ENCODE data around the gene FUT8.

The FUT8 gene

DNA sequence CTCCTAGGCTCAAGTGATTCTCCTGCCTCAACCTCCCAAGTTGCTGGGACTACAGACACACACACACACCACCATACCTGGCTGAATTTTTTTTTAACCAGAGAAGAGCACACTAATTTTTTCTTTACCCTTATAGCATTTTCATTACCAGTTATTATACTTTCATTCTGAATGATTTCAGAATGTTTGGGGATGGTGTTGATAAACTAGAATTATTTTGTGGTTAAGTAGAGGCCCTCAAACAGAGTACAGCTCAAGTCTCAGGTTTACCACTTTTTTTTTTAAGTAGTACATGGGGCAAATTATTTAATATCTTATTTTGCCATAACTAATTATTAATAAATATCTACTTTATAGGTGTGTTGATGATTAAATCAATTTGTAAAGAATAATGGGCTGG is 86.6 kb downstream of the FUT8 start:
- no peak for DNase-seq

DNA sequence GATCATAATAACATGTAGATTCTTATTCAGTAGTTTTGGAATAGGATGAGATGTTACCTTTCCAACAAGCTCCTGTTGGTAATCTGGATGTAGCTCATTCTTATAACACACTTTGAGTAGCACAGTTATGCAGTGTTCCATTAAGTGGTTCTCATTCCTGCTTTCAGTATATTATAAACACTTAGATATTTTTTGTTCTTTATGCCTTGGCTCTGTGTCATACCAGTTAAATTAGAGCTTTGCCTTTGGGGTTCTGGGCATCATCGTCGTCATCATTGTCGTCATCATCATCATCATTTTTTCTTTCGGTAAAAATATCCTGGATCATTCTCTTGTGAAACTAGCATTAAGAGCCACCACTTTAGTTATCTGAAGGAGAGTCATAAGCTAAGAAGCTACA is 87.5 kb downstream of the FUT8 start:
- DNase-seq = no peak

DNA sequence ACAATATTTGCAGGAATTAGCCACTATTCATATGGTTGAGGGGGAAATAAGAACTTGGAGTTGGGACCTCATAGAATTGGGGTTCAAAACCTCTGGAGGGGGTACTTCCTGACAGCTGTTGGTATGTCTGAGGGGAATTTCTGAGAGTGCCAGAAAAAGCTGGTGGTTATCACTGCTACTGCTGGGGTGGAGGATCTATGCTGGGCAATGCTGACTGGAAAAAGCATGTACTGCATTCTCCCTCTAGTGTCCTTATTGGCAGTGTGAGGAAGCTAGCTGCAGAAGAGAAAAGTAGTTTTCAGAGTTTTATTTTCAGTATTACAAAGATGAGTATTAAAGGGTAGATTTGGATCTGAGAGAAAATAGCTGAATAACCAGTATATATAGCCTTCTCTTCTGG is 88.8 kb downstream of the FUT8 start:
- no peak for DNase-seq

DNA sequence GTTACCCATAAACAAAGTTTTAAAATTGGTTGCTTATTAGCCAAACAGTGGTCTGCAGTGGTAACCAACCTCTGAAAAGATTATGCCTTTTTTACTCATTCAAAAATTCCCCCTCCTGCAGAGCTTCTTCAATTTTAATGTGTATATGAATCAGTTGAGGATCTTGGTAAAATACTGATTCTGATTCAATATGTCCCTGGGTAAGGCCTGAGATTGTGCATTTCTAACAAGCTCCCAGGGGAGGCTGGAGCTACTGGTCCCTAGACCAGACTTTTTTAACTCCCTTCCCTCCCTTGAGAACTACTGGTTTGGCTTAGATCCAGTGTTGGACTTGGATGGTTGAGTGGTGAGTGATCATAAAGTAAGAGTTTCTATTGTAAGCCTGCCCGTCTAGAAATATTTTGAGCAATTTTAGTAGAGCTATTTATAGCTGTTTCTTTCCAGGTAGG is 90.2 kb downstream of the FUT8 start:
- no peak for DNase-seq

DNA sequence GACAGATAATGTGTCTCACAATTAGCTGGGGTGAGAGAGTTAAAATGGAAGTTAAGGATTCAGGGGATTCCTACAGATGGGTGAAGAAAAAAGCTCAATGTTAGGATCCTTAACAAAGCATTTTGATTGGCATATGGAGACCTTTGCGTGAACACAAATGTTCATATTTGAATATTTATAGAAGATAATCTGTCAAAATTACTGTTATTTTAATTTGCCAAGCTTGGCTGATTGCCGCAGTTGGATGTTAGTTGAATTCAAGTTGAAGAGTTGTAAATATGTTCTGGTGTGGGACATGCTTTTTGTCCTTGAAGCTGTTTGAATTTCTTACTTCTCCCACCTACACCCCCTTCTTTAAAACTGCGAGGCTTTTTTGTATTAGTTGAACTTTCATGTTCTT is 91.2 kb downstream of the FUT8 start:
- no peak for DNase-seq

DNA sequence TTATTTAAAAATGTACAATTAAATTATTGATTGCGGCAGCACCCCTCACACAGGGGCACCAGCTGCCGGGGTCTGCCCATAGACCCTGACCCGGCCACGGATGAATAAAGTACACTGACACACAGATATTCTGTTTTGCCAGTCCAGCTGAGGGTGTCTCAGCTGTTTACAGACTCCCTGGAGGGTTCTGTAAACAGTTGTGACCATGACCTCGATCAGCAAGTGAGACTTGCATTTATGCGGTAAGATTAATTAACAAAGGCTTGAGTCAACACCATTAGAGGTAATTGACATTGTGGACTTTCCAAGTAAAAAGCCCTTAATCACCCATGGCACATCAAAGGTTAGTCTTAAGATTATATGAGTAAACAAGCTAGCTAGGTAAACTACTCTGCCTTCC is 94.3 kb downstream of the FUT8 start:
- DNase-seq = no peak

DNA sequence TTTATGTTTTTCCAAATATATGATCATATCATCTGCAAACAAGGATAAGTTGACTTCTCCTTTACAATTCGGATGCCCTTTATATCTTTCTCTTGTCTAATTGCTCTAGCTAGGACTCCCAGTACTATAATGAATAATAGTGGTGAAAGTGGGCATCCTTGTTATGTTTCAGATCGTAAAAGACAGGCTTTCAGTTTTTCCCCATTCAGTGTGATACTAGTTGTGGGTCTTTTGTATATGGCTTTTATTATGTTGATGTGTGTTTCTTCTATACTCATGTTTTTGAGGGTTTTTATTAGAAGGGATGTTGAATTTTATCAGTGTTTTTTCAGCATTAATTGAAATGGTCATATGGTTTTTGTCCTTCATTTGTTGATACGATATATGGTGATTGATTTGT is 97.3 kb downstream of the FUT8 start:
- no peak for DNase-seq

DNA sequence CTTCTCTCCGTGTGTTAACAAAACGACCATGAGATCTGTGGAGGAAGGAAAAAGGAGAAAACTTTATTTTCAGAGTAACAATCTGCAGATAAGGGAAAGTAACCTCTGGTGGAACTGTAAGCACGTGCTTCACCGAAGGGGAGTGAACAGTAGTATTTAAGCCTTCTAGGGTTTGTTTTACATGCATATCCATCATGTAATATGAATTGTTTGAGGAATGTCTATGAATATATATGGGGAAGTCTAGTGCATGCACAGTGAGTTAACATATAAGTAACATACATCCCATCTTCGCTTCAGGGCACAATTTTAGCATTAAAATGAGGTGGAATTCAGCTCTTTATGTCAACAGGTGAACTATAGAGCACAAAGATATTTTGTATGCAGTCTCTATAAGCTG is 101.1 kb downstream of the FUT8 start:
- DNase-seq = no peak

DNA sequence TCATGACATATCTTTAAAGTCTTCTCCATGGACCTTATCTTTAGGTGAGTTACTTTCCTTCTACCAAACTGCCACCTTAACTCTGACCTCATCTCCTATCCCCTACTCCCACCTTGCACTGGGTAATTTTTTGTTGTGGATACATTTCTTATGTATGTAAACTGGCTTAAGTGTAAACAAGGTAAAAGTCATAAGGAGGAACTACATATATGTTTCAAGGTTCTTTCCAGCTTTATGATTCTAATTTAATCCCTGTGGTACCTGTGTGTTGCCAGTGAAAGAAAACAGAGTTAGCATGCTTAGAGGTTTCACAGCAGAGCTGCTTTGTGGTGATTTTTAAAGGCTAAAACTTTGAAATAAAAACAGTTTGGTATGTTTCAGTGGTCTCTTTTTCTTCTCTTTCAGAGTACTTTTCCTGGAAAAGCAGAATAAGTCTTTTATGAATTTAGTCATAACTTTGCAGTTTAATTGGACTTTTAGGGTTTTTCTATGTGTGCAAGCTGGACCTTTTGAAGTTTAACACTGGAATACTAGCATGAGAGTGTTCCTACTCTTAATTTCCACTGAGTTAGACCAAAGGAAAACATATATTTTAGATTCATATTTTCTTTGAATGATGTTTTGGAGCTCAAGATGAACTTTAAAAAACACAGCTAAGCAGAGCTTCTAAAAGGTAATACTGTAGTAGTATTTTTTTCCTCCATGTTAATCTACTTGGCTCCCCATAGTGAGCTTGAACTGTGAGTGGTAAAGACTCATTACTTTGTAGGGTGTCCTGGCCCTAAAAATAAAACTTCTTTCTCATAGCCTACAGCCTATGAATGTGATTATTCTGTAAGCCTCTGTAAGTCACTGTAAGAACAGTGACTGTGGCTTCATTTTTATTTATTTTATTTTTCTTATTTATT is 105.4 kb downstream of the FUT8 start:
- DNase-seq = no peak

DNA sequence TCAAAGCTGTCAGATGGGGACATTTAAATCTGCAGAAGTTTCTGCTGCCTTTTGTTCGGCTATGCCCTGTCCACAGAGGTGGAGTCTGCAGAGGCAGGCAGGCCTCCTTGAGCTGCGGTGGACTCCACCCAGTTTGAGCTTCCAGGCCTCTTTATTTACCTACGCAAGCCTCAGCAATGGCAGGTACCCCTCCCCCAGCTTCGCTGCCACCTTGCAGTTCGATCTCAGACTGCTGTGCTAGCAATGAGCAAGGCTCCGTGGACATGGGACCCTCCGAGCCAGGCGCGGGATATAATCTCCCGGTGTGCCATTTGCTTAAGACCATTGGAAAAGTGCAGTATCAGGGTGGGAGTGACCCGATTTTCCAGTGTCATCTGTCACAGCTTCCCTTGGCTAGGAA is 115.5 kb downstream of the FUT8 start:
- DNase-seq = no peak

DNA sequence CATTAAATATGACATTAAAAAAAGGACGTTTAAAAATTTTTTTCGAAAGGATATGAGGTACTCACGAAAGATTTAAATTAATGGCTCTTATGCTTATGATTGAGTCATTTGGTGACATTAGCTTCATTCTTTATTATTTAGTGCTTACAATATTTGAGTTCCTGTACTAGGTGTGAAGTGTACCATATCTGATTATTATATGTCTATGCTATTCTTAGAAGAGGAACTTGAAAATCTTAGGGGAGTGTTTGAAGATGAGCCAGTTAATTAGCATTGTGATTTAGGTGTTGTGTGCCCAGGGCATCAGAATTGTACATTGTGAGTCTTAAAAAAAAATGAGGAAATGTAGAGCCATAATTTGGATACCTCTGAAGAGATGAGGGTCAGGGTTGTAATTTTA is 118.6 kb downstream of the FUT8 start:
- DNase-seq = no peak

DNA sequence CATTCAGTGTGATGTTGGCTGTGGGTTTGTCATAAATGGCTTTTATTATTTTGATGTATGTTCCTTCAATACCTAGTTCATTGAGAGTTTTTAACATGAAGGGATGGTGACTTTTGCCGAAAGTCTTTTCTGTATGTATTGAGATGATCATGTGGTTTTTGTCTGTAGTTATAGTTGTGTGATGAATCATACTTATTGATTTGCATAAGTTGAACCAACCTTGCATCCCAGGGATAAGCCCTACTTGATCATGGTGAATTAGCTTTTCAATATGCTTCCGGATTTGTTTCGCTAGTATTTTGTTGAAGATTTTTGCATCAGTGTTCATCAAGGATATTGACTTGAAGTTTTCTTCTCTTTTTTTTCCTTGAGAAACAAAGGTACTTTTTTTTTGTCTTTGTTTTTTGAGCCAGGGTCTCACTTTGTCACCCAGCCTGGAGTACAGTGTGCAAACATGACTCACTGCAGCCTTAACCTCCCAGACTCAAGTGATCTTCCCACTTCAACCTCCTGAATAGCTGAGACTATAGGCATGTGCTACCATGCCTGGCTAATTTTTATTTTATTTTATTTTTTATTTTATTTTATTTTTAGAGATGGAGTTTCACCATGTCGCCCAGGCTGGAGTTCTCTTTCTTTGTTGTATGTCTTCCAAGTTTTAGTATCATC is 121.3 kb downstream of the FUT8 start:
- DNase-seq = peak; percentile 29

DNA sequence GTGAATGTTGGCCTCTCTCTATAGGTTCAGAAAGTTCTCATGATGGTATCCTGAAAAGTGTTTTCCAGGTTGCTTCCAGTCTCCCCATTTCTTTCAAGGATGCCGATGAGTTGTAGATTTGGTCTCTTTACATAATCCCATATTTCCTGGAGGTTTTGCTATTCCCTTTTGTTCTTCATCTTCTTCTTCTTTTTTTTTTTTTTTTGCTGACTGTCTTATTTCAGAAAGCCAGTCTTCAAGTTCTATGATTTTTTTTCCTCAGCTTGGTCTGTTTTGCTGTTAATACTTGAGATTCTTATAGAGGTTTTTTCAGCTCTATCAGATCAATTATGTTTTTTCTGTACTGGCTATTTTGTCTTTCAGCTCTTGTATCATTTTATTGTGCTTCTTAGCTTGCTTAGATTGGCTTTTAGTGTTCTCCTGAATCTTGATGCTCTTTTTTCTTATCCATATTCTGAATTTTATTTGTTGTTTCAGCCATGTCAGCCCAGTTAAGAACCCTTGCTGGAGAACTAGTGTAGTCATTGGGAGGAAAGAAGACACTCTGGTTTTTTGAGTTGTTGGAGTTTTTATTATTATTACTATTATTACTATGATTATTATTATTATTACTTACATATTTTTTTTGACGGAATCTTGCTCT is 124.4 kb downstream of the FUT8 start:
- DNase-seq = no peak

DNA sequence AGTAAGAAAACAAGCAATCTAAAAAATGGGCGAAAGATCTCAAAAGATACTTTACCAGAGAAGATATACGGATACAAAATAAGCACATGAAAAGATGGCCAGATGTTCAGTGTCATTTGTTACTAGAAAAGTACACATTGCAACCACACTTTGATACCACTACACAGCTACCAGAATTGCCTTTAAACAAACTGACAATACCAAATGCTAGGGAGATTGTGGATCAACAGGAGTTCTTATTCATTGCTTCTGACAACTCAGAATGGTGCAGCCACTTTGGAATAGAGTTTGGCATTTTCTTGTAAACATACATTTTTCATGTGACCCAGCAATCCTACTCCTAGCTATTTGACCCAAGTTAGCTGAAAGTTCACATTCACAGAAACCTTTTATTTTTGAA is 136.3 kb downstream of the FUT8 start:
- no peak for DNase-seq

DNA sequence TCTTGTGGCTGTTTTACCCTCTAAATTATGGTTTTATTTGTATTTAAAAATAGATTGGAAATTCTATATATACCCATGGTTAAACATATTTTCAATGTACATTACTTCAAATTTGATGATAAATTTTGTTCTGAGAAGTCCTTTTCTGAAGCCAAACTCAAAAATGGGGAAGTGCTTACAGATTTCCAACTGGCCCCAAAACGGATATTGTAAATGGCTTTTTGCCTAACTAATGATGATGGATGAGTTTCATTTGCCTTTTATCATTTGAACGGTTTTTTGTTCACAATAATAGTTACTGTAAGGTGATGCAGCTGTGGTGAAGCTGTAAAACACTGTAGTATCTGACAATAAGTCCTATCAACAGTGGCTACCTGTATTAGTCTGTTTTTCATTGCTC is 136.9 kb downstream of the FUT8 start:
- no peak for DNase-seq

DNA sequence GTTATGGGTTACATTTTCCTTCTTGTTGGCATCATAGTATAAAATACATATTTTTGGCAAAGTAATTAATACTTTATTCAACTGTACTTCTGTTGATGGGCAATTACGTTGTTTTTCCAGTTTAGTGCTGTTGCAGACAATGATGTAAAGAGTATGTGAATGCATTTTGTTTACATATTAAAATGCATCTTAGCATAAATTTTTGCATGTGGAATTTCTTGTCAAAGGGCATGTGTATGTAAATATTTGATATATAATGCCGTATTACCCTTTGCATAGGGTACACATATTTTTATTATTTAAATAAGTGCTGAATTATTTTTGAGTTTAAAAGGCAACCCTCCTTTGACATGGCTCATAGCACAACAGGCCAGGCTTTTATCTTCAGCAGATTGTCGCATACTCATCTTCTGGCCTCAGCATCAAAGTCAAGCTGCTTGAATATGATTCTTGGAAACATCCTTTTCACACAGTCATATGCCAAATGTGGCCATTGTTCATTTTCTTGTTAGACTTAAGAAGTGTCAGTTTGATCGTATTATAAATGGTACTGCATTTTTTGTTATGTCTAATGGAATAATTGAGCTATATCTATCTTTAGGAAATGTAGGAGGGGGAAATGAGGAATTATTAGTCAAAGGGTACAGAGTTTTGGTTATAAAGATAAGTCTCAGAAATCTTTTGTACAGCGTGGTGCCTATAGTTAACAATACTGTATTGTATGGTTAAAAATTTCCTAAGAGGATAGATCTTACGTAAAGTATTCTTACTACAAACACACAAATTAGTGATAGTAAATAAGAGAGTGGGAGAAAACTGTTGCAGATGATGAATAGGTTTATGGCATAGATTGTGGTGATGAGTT is 138.5 kb downstream of the FUT8 start:
- DNase-seq = no peak

DNA sequence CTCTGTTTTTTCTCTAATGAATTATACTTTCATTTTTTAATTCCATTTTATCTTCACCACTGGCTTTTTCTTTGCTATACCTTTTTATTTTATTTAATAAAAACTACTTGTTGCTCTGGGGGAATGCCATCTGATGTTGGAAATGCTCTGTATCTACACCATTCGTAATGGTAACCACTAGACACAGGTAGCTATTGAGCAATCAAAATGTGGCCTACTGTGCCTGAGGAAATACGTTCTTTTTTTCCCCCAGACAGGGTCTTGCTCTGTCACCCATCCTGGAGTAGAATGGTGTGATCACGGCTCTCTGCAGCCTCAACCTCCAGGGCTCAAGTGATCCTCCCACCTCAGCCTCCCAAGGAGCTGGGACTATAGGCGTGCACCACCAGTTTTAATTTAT is 140.2 kb downstream of the FUT8 start:
- DNase-seq = no peak

DNA sequence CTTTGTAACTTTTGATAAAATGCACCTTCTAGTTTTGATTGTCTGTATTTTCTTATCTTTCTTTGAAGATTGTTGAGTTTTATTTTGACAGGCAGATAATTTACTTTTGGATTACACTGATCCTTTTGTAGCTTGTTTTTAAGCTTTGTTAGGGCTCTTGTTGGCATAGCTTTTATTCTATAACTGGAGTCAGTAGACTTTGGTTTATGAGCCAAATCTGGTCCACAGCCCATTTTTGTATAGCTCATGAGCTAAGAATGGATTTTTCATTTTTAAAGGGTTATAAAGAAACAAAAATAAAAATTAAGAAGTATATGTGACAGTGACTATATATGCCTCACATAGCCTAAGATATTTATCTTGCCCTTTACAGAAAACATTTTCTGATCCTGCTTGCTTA is 142.3 kb downstream of the FUT8 start:
- no peak for DNase-seq

DNA sequence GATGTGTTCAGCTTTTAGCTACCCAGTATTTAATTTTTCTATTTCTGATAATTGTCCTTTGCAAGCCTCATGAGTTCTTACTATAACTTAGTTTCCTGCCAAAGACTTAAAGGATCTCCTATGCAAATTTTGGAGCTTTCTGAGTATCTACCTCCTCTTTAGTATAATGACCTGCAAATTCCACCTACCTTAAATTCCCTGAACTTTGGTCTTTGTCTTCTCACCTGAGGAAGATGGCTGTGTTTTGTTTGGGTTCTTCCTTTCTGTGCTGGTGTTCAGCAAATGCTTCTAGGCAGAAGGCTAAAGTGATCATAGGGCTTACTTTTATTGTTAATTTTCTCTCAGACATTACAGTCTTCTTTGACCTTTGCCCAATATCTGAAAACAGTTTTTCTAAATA is 142.8 kb downstream of the FUT8 start:
- no peak for DNase-seq

DNA sequence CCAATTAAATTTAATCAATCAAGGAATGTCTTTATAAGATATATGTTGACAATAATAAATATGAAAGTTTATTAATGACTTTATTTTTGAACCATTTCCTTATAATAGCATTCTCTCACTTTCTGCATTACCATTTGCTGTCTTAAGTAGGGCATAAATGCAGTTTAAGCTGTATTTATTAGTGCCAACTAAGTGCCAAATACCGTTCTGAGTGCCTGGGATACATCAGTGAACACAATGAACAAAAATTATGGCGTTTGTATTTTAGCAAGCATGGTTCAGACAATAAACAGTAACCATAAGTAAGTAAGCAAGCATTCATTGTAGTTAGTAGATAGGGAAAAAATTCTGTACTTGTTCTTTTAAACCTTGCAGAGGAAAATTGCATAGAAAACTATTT is 145.8 kb downstream of the FUT8 start:
- no peak for DNase-seq

DNA sequence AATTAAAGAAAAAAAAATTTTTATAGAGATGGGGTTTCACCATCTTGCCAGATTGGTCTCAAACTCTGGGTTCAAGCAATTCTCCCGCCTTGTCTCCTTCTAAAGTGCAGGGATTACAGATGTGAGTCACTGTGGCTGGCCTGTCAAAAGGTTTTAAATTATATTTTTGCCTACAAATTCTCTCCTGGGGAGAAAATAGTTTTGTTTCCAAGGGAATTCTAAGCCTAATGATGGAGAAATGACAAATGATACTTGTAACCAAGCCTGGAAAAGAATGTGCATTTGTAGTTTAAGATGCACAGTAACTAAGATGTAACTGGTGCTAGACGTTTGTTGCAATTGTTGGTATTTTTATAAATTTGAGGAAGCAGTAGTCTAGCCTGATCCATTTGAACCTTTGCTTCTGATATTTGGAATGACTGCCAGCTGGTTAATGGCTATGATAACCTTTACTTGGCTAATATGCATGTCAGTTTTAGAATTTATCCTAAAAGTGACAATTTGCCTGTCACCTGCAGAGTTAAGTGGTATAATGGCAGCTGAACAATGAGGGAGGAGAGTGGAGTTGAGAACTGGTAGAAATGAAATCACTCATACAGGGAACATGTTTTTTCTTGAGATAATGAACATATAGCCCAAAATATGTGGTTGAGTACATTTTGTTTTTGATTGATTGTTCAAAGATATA is 148.0 kb downstream of the FUT8 start:
- DNase-seq = no peak

DNA sequence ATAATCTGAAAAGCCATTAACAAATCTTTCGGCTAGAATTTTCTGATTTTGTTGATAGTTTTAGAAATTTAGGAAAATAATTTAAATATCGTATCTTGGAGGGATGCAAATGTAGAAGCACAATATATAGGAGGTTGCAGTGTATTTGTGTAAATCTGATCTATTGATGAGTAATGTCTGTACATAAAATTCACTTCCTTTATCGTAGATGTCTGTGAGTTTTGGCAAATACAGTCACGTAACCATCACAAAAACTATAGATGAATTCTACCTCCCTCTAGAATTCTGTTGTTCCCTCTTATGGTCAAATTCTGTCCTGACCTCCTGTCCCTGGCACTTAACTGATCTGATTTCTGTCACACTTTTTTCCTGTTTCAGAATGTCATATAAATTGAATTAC is 151.8 kb downstream of the FUT8 start:
- DNase-seq = no peak

All from DMS53 (cell line).